Body of pancreas (tissue), 4 donors: ENCODE data around the gene POLE3. TPM values are rescaled to one million over a fixed set of nuclear protein-coding genes. Genes with fewer than 3 reads are reported as not detected.
A peak's percentile ranks its signal among the peaks of the same experiment; 100 is the strongest.

Experiments
- ATAC-seq: fragments of 150-250 bp; one replicate; pipeline ENCODE4 v1.9.1; 2016
- DNase-seq, 4 donors: peaks; one replicate each; pipeline ENCODE4 v3.0.0-alpha.2; 2019
- H3K27ac ChIP-seq, 4 donors: fragments of 200-600 bp; sonication (generic); 1 replicate in 3 of 4; 2 replicates in 1 of 4; pipeline versions ENCODE4 v1.5.1 to v1.6.1; 2016 to 2019; ENCODE audit warnings: mild to moderate bottlenecking in 1 of 4, mixed read lengths in 1 of 4, moderate library complexity in 1 of 4
- H3K27me3 ChIP-seq, 2 donors: fragments of 200-600 bp; sonication (generic); one replicate each; pipeline ENCODE4 v1.6.0; 2016; ENCODE audit warnings: mild to moderate bottlenecking in 1 of 2
- H3K36me3 ChIP-seq, 2 donors: fragments of 200-600 bp; sonication (generic); replicated peaks in 1 of 2; 2 replicates each; pipeline ENCODE4 v1.5.1; 2016; ENCODE audit warnings: low read depth in 2 of 2; ENCODE audit not compliant: insufficient read depth in 1 of 2
- H3K4me1 ChIP-seq: fragments of 200-600 bp; sonication (generic); one replicate; pipeline ENCODE4 v1.6.0; 2016
- H3K4me3 ChIP-seq, 2 donors: fragments of 200-600 bp; sonication (generic); 1 replicate in 1 of 2; 2 replicates in 1 of 2; pipeline ENCODE4 v1.5.1; 2016 to 2019
- H3K9me3 ChIP-seq, 3 donors: fragments of 200-600 bp; sonication (generic); 1 replicate in 2 of 3; 2 replicates in 1 of 3; pipeline ENCODE4 v1.5.1; 2016
- CTCF ChIP-seq, 7 experiments: fragments of 450-650 bp in 4 of 7; fragments of 200-600 bp in 3 of 7; sonication (generic) in 3 of 7; IDR thresholded peaks; one replicate each; pipeline ENCODE4 v1.5.1; 2016 to 2019; ENCODE audit warnings: antibody characterized with exemption in 7 of 7
- POLR2A ChIP-seq, 3 donors: fragments of 450-650 bp; IDR thresholded peaks; one replicate each; pipeline ENCODE4 v1.6.1; 2016; ENCODE audit warnings: antibody characterized with exemption in 3 of 3, mild to moderate bottlenecking in 2 of 3
- WGBS, 2 donors: methylation state at CpG; one replicate each; pipeline ENCODE4 v1.1.5; 2017; 5-methylcytosine and 5-hydroxymethylcytosine counted together
- intact Hi-C: fragments of 100-400 bp; cut with DNase I; formaldehyde crosslinking; loops from one replicate; pipeline ENCODE4 v1.15.1; 2023
- total RNA-seq, 2 donors: library from RNA; depleted of rRNA; stranded (reverse); fragments of >200 nt; gene quantifications; one replicate each; pipeline ENCODE4 v1.1.0, GENCODE V29; 2016

Gene POLE3
- total RNA-seq, 2 donors from 2014 or later = 13.8 to 17.6 TPM

DNA sequence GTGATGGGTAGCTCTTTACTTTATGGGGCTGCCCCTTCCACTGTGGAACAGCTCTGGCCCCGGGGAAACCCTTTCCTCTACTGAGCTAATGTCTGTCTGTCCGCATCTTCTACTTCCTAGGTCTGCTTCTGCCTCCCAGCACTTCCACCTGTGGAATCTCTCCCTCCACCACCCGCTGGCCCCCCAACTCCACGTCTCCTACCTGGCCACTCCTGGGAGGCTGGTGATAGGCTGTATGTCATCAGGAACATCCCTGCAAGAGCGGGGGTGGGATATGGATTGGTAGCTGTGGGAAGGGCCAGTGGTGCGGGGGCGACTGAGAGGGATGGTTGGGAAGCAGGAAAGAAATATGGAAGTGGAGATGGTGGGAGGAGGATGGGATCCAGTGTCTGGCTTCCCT is 18.6 kb downstream of the POLE3 start:
- no peaks in the 10 kb centered on the region for H3K27me3 ChIP-seq
- no peak overlapping the region for H3K4me3 ChIP-seq
- WGBS, 2 donors = 91 to 96% methylated on average over 7 of the region's 7 CpGs
- DNase-seq (no peak), ATAC-seq (no peak)
- TF ChIP-seq CTCF (IDR thresholded peaks at IDR 0.05) (no peak), POLR2A (IDR thresholded peaks at IDR 0.05) (no peak)
- peaks cover 0 to 15% of the 10 kb centered on the region in 2 donors for H3K36me3 ChIP-seq
- intact Hi-C loops = no loop called here
- H3K4me1 ChIP-seq = peaks cover 61% of the 10 kb centered on the region
- H3K27ac ChIP-seq = no peak overlapping the region
- H3K9me3 ChIP-seq = no peaks in the 10 kb centered on the region

DNA sequence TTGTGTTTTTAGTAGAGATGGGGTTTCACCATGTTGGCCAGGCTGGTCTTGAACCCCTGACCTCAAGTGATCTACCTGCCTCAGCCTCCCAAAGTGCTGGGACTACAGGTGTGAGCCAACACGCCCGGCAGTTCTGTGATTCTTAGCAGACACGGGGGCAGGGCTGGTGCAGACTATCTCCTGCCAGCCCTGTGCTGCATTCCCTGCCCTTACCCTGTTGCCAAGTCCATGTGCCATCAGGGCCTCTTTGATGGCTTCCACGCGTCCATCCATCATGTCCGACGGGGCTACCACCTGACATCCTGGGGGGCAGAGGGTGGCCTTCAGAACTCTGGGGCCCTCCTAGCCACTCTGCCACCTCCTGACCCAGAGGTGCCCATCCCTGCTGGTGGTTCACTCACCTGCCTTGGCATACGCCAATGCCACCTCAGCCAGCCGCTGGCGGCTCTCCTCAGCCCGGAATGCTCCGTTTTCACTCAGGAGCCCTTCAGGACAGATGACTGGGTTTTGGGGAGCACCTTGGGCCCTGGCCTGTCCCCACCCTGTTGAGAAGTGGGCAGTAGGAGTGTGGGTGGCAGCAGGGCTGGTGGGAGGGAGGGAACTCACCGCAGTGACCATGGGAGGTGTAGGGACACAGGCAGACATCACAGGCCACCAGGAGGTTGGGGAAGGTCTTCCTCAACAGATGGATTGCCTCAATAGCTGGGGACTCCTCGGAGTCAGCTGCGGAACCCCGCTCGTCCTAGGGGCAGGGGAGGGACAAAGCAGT is 20.1 kb downstream of the POLE3 start:
- no peaks in the 10 kb centered on the region for H3K27me3 ChIP-seq
- 89 to 95% methylated on average over 6 to 17 of the region's 17 CpGs for WGBS, 2 donors
- DNase-seq = no peak
- H3K36me3 ChIP-seq = peaks cover 0 to 15% of the 10 kb centered on the region in 2 donors
- no peak for ATAC-seq
- peak overlapping the region in 3 of 4 donors; percentile 5 to 81 (median 69) for H3K27ac ChIP-seq
- no peaks in the 10 kb centered on the region for H3K9me3 ChIP-seq
- no peak overlapping the region for H3K4me3 ChIP-seq
- H3K4me1 ChIP-seq = peaks cover 64% of the 10 kb centered on the region
- TF ChIP-seq CTCF (IDR thresholded peaks at IDR 0.05) (no peak), POLR2A (IDR thresholded peaks at IDR 0.05) (no peak)
- intact Hi-C loops = no loop called here

- no peaks in the 10 kb centered on the region for H3K27me3 ChIP-seq
- no peak for TF ChIP-seq POLR2A (IDR thresholded peaks at IDR 0.05)
- TF ChIP-seq CTCF (IDR thresholded peaks at IDR 0.05) = no peak
- H3K4me3 ChIP-seq = no peak overlapping the region
- peaks cover 0 to 15% of the 10 kb centered on the region in 2 donors for H3K36me3 ChIP-seq
- peak overlapping the region; percentile 68 to 87 (median 75) for H3K27ac ChIP-seq
- intact Hi-C loops = no loop called here
- DNase-seq (no peak), ATAC-seq (no peak)
- no peaks in the 10 kb centered on the region for H3K9me3 ChIP-seq
- 80 to 85% methylated on average over 9 to 11 of the region's 11 CpGs for WGBS, 2 donors
- H3K4me1 ChIP-seq = peaks cover 56% of the 10 kb centered on the region
These were observed 21.0 kb downstream of the POLE3 start for GRCh38 chr9:113389451-113389850.

- intact Hi-C loops = no loop called here
- TF ChIP-seq POLR2A (IDR thresholded peaks at IDR 0.05) (peak in 1 of 3 donors; percentile 25), CTCF (IDR thresholded peaks at IDR 0.05) (no peak)
- WGBS, 2 donors = 12 to 26% methylated on average over 12 to 13 of the region's 13 CpGs
- peak; percentile 85 to 93 (median 90) for DNase-seq
- Histone ChIP-seq H3K4me3 (no peak overlapping the region), H3K4me1 (peaks cover 52% of the 10 kb centered on the region), H3K27ac (peak overlapping the region; percentile 68 to 87 (median 75)), H3K36me3 (peaks cover 0 to 15% of the 10 kb centered on the region in 2 donors), H3K27me3 (no peaks in the 10 kb centered on the region), H3K9me3 (no peaks in the 10 kb centered on the region)
- ATAC-seq = peak; percentile 80
These were observed 21.6 kb downstream of the POLE3 start for GRCh38 chr9:113388833-113389232.
